ENCODE measurements around the gene DLX5.
A peak's percentile ranks its signal among the peaks of the same experiment; 100 is the strongest.

The DLX5 gene

GRCh38 chr7:97017192-97018125 is 7.2 kb downstream of the DLX5 start:
- peak; percentile 8 for DNase-seq (ENCODE audit: low spot score)
- H3K4me2 ChIP-seq (ENCODE audit: insufficient read depth, low read length, poor library complexity, severe bottlenecking): peak overlapping the region; percentile 87
- H2BK5ac ChIP-seq (ENCODE audit: low read length): peak overlapping the region; percentile 93
- H2AK5ac ChIP-seq (ENCODE audit: low read depth, low read length): peak overlapping the region; percentile 97
- peaks cover 5% of the 10 kb centered on the region for H3K79me1 ChIP-seq (ENCODE audit: low read depth, low read length)
- H3K27ac ChIP-seq (replicated peaks; ENCODE audit: low read length): no peak overlapping the region
- WGBS, 2 donors (ENCODE audit: extremely low coverage in 2 of 2, insufficient read length in 2 of 2, insufficient replicate concordance in 1 of 2): no CpG with 5 or more reads among the region's 37 CpGs
- H3K4me3 ChIP-seq (ENCODE audit: low read length in 2 of 2): peak overlapping the region in 1 of 2 donors; percentile 72
- H4K8ac ChIP-seq (ENCODE audit: low read depth, low read length): no peak overlapping the region
- no peak overlapping the region for H2BK12ac ChIP-seq (ENCODE audit: low read length)
- H3K18ac ChIP-seq (ENCODE audit: low read length): peak overlapping the region; percentile 88
- H3K9me3 ChIP-seq (replicated peaks in 1 of 2; ENCODE audit: control insufficient read depth in 2 of 2, insufficient read depth in 1 of 2, low read depth in 1 of 2, low read length in 2 of 2): no peaks in the 10 kb centered on the region
- peaks cover 2 to 13% of the 10 kb centered on the region in 2 donors for H3K4me1 ChIP-seq (ENCODE audit: control insufficient read depth in 2 of 2, insufficient read depth in 1 of 2, low read depth in 1 of 2, low read length in 2 of 2)
- H2BK15ac ChIP-seq (ENCODE audit: low read length): peak overlapping the region; percentile 40
- H3K14ac ChIP-seq (ENCODE audit: low read length): peak overlapping the region; percentile 49
- peak overlapping the region; percentile 78 for H3K9ac ChIP-seq (ENCODE audit: low read depth, low read length, poor library complexity)
- peaks cover 47 to 100% (median 98%) of the 10 kb centered on the region in 3 experiments for H3K27me3 ChIP-seq (ENCODE audit: control insufficient read depth in 3 of 3, insufficient read depth in 3 of 3, low read depth in 1 of 3, low read length in 3 of 3)
- peak overlapping the region; percentile 76 for H2AFZ ChIP-seq (ENCODE audit: low read length)
- no peak overlapping the region for H4K91ac ChIP-seq (ENCODE audit: low read depth, low read length, poor library complexity)
- H3K36me3 ChIP-seq (replicated peaks in 1 of 2; ENCODE audit: control insufficient read depth in 2 of 2, insufficient read depth in 2 of 2, low read length in 2 of 2): no peaks in the 10 kb centered on the region
- peak overlapping the region; percentile 28 for H2BK120ac ChIP-seq (ENCODE audit: low read depth, low read length)
- H3K4ac ChIP-seq (ENCODE audit: low read length): no peak overlapping the region
- peak overlapping the region; percentile 92 for H3K23ac ChIP-seq (ENCODE audit: low read depth, low read length, poor library complexity)

DNA sequence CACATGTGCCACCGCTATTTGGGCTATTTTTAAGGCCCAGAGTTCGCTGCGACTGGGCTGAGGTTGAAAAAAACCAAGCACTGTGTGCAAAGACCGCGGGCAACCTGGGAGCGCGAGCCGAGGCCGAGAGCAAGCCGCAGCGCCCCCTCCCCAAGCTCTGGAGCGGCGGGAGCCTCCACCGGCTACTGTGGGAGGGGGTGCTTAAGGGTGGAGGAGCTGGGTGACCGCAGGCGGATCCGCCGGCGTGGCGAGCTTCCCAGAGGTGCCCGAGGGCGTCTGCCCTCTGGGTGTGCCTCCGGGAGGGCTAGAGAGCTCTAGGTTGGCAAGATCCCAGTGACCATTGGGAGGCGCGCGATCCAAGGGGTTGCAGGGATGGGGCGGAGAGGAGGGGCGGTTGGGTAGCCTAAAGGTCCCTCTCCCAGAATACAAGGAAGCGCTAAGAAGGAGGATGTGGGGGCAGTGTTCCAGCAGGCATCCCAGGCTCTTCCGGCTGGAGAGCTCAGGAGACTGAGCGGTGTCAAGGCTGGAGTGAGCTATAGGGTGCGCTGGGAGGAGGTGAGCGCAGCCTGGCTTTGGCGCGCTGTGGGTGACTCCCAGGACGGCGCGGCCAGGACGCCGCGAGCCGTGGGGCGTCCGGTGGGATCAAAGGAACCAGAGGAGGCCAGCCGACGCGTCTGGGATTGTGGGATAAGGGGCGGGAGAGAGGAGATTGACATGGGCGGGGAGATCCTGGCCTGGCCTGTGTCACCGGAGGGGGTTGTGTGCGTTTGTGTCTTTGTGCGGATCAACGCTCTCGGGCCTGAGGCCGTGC is 8.0 kb downstream of the DLX5 start:
- DNase-seq (ENCODE audit: low spot score): peak; percentile 66
- Histone ChIP-seq H4K91ac (ENCODE audit: low read depth, low read length, poor library complexity) (no peak overlapping the region), H2AFZ (ENCODE audit: low read length) (peak overlapping the region; percentile 76), H3K27me3 (ENCODE audit: control insufficient read depth in 3 of 3, insufficient read depth in 3 of 3, low read depth in 1 of 3, low read length in 3 of 3) (peaks cover 42 to 100% (median 97%) of the 10 kb centered on the region in 3 experiments), H3K9ac (ENCODE audit: low read depth, low read length, poor library complexity) (peak overlapping the region; percentile 78), H3K4me2 (ENCODE audit: insufficient read depth, low read length, poor library complexity, severe bottlenecking) (peak overlapping the region; percentile 87), H3K23ac (ENCODE audit: low read depth, low read length, poor library complexity) (peak overlapping the region; percentile 92), H2BK12ac (ENCODE audit: low read length) (peak overlapping the region; percentile 47), H3K18ac (ENCODE audit: low read length) (peak overlapping the region; percentile 88), H3K4me1 (ENCODE audit: control insufficient read depth in 2 of 2, insufficient read depth in 1 of 2, low read depth in 1 of 2, low read length in 2 of 2) (peaks cover 0 to 11% of the 10 kb centered on the region in 2 donors), H3K14ac (ENCODE audit: low read length) (peak overlapping the region; percentile 49), H4K8ac (ENCODE audit: low read depth, low read length) (no peak overlapping the region), H2AK5ac (ENCODE audit: low read depth, low read length) (peak overlapping the region; percentile 97), H3K79me1 (ENCODE audit: low read depth, low read length) (peaks cover 5% of the 10 kb centered on the region), H3K9me3 (replicated peaks in 1 of 2; ENCODE audit: control insufficient read depth in 2 of 2, insufficient read depth in 1 of 2, low read depth in 1 of 2, low read length in 2 of 2) (no peaks in the 10 kb centered on the region), H2BK15ac (ENCODE audit: low read length) (peak overlapping the region; percentile 40), H2BK120ac (ENCODE audit: low read depth, low read length) (peak overlapping the region; percentile 28), H2BK5ac (ENCODE audit: low read length) (peak overlapping the region; percentile 93), H3K4me3 (ENCODE audit: low read length in 2 of 2) (peak overlapping the region in 1 of 2 donors; percentile 72), H3K36me3 (replicated peaks in 1 of 2; ENCODE audit: control insufficient read depth in 2 of 2, insufficient read depth in 2 of 2, low read length in 2 of 2) (no peaks in the 10 kb centered on the region), H3K27ac (replicated peaks; ENCODE audit: low read length) (no peak overlapping the region), H3K4ac (ENCODE audit: low read length) (no peak overlapping the region)
- WGBS, 2 donors (ENCODE audit: extremely low coverage in 2 of 2, insufficient read length in 2 of 2, insufficient replicate concordance in 1 of 2): no CpG with 5 or more reads among the region's 55 CpGs

- no CpG with 5 or more reads among the region's 12 CpGs for WGBS, 2 donors (ENCODE audit: extremely low coverage in 2 of 2, insufficient read length in 2 of 2, insufficient replicate concordance in 1 of 2)
- Histone ChIP-seq H3K27ac (replicated peaks; ENCODE audit: low read length) (no peak overlapping the region), H3K4me1 (ENCODE audit: control insufficient read depth in 2 of 2, insufficient read depth in 1 of 2, low read depth in 1 of 2, low read length in 2 of 2) (peaks cover 0 to 11% of the 10 kb centered on the region in 2 donors), H2BK12ac (ENCODE audit: low read length) (no peak overlapping the region), H3K4ac (ENCODE audit: low read length) (no peak overlapping the region), H3K18ac (ENCODE audit: low read length) (no peak overlapping the region), H3K79me1 (ENCODE audit: low read depth, low read length) (peaks cover 3% of the 10 kb centered on the region), H2AFZ (ENCODE audit: low read length) (peak overlapping the region; percentile 76), H4K8ac (ENCODE audit: low read depth, low read length) (no peak overlapping the region), H3K36me3 (replicated peaks in 1 of 2; ENCODE audit: control insufficient read depth in 2 of 2, insufficient read depth in 2 of 2, low read length in 2 of 2) (no peaks in the 10 kb centered on the region), H2AK5ac (ENCODE audit: low read depth, low read length) (no peak overlapping the region), H3K23ac (ENCODE audit: low read depth, low read length, poor library complexity) (no peak overlapping the region), H3K4me2 (ENCODE audit: insufficient read depth, low read length, poor library complexity, severe bottlenecking) (peak overlapping the region; percentile 87), H3K4me3 (ENCODE audit: low read length in 2 of 2) (no peak overlapping the region), H2BK15ac (ENCODE audit: low read length) (no peak overlapping the region), H3K27me3 (ENCODE audit: control insufficient read depth in 3 of 3, insufficient read depth in 3 of 3, low read depth in 1 of 3, low read length in 3 of 3) (peaks cover 39 to 100% (median 94%) of the 10 kb centered on the region in 3 experiments), H3K14ac (ENCODE audit: low read length) (no peak overlapping the region), H4K91ac (ENCODE audit: low read depth, low read length, poor library complexity) (no peak overlapping the region), H3K9me3 (replicated peaks in 1 of 2; ENCODE audit: control insufficient read depth in 2 of 2, insufficient read depth in 1 of 2, low read depth in 1 of 2, low read length in 2 of 2) (no peaks in the 10 kb centered on the region), H3K9ac (ENCODE audit: low read depth, low read length, poor library complexity) (no peak overlapping the region), H2BK120ac (ENCODE audit: low read depth, low read length) (no peak overlapping the region), H2BK5ac (ENCODE audit: low read length) (no peak overlapping the region)
- DNase-seq (ENCODE audit: low spot score): no peak
Measured at GRCh38 chr7:97015756-97016380, 8.8 kb downstream of the DLX5 start.

Data from neuronal stem cell (in vitro differentiated cells).